ENCODE measurements around the gene CDON. TPM values are rescaled to one million over a fixed set of nuclear protein-coding genes. Genes with fewer than 3 reads are reported as not detected.
"Not testable (repeated sequence)": the region's sequence is repeated elsewhere in the genome, so short reads cannot be mapped to it uniquely, and the experiment has no call there.

The CDON gene
- total RNA-seq, 1 donor from 2014 or later, result 9.4 TPM

DNA sequence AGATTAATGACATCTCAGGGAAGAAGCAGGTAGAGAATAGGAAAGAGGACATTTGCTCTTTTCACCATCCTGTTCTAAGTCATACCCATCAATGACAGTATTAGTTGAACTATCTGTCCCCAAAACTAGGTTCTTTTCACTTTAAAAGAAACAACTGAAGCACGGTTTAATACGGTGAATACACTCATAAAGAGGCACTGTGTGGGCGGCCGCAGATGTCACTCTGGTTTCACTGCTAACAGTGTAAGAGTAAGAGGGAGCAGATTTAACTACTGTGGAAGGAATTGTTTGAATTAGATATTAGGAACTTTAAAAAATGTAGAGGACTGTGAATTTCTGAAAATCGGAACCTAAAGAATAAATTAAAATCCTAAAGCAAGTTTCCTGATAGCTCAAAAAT lies 67.4 kb downstream of the CDON start:
- no peak for DNase-seq (ENCODE audit: low read depth)

DNA sequence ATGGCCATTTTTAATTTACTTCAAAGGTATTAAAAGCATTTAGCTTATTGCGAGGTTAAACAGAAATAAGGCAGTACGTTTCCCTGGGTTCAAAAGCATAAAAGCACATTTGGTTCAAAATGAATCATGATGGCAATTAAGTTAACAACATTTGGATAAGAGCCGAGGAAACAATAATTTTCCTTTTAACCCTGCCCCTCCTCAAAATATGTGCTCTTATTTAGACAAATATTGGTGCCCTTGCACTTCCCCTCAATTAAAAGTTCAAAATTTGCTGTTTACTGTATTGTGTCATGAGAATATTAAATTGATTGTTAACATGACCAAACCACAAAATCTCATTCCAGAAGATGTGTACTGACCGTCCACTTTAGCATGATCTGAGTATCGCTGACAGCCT lies 68.2 kb downstream of the CDON start:
- DNase-seq (ENCODE audit: low read depth), result no peak

GRCh38 chr11:125992893-125993292 lies 69.8 kb downstream of the CDON start:
- DNase-seq (ENCODE audit: low read depth), result no peak

- DNase-seq (ENCODE audit: low read depth), result peak; percentile 57
Observed at GRCh38 chr11:125990244-125990643, 72.4 kb downstream of the CDON start.

DNA sequence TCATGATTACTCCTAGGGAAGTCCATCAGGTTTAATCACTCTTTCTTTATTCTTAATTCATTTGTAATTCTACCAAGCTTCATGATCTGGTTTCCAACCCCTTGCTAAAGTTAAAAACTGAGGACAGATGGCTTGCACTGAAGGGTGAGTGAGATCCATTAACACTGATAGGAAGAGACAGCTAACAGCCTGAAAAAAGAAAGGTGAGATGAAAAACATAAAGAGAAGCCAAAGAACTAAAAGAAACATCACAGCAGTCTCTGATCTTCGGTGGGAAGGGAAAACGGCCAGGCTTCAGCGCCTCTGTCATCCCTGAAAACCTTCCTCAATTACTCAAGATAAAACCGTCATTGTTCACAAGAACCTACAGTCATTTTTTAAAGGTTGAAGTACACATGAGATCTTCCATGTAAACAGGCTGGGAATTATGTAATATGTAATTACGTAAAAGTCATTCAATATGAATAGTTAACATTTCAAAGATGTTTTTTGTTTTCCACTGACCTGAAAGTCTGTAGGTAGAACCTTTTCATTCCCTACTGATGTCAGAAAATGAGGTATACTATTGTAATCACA lies 75.5 kb downstream of the CDON start:
- no peak for DNase-seq (ENCODE audit: low read depth)

- DNase-seq (ENCODE audit: low read depth), result not testable (repeated sequence)
Observed at GRCh38 chr11:125985956-125986355, 76.7 kb downstream of the CDON start.

DNA sequence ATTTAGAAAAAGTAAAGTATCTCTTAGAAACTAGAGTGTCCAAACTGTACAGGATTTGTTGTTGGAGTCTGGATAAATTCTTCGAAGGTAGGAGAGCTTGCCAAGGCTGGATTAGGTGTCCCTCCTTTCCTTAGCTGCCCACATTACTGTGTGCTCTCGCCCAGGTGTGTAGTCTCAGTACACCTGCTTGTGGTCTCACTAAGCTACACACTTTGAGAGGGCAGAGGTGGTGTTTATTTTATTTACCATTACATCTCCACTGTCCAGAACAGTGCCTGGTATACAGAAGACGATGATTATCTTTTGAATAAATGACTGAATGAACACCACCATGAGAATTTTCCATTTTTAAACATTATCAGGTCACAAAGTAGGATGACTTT lies 80.3 kb downstream of the CDON start:
- DNase-seq (ENCODE audit: low read depth), result no peak

GRCh38 chr11:125980436-125980835 lies 82.2 kb downstream of the CDON start:
- no peak for DNase-seq (ENCODE audit: low read depth)

DNA sequence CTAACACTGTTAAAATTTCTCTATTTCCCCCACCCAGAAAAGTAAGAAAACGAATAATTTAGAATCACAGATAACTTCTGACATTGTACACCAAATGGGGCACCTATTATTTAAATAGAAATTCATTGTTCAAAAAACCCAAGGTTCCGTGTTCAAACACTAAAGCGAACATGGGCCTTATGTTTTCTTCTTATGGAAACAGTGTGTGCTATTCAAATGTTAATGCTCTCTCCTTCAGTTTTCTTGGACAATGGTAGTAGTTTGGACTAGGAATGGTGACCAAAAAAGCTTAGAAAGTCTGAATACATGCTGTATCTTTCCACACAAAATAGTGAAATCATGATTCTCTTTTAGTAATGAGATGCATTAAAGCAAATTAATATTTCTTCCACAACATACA lies 83.2 kb downstream of the CDON start:
- DNase-seq (ENCODE audit: low read depth), result no peak

DNA sequence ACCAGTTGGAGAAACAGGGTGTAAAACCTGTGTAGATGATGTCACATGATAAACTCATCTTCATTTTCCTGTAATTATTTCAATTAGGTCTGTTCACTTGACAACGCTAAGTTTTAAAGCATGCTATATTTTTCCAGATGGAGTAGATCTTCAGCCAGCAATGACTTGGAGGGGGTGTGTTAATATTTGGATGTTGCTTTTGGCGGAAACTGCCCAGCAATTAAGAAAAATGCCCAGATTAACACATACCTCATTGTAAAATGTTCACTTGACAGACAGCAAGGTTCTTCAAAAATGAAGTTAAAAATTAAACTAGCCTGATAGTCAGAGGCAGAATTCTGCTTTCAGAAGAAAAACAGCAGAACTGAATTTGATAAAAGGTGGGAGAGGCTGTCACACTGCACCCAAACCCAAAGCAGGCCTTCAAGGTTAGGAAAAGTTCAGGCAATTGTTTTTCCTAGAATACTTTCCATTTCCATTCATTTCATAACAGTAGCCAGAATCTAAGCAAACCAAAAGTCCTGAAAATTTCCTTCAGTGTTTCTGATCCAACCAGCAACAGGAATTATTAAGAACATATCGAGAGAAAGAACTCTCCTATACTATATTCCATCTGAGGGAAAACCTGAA lies 83.8 kb downstream of the CDON start:
- DNase-seq (ENCODE audit: low read depth), result no peak

GRCh38 chr11:125978181-125978716 lies 84.4 kb downstream of the CDON start:
- no peak for DNase-seq (ENCODE audit: low read depth)

DNA sequence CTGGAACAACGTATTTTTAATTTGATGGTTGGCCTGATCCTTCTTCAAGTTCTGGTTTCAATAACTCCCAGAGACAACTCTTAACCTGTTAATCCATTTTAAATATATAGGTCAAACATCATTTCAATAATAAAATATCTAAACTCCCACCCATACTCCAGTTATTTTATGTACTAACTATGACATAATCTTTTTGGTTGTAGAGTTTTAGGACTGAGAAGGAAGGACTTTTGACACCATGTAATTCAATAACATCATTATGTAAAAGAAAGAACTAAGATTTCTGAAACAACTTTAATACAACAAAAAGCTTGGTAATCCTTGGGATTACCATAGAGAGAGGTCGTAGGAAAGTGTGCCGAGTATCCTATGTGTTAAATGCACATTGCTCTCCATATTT lies 85.3 kb downstream of the CDON start:
- DNase-seq (ENCODE audit: low read depth), result no peak

DNA sequence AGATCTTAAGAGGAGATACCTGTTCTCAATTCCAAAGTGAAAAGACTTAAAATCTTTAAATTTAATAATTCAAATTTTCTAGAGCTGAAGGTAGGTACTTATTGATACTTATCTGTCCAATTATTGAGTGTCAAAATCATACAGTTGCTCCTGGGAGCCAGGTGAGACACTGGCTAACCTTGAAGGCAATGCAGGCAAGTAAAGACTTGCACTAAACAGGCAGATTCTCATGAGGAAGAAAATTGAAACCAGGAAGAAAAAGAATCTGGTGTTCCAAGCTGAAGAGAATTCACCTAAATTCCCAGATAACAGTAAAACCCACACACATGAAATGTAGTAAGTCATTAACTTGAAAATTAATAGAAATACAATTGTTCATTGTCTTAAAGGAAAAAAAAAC lies 86.5 kb downstream of the CDON start:
- DNase-seq (ENCODE audit: low read depth), result no peak

DNA sequence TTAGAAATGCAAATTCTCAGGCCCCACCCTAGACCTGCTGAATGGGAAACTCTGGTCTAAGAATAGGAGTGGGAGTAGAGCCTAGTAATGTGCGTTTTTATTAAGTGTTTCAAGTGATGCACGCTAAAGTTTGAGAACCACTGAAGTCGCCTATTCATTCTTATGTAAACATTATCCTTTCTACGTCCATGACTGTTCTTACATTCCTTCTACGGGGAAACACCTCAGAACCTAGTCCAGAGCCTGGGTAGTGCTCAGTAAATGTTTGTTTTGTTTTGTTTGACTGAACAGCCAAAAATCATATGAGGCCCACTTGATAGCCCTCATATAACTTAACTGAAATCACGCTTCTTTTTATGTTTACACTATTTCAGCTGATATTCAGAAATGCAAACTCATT lies 87.0 kb downstream of the CDON start:
- no peak for DNase-seq (ENCODE audit: low read depth)

- DNase-seq (ENCODE audit: low read depth), result no peak
Observed at GRCh38 chr11:125974284-125974683, 88.4 kb downstream of the CDON start.

GRCh38 chr11:125971618-125972017 lies 91.0 kb downstream of the CDON start:
- no peak for DNase-seq (ENCODE audit: low read depth)

- DNase-seq (ENCODE audit: low read depth), result no peak
Observed at GRCh38 chr11:125968354-125968753, 94.3 kb downstream of the CDON start.

DNA sequence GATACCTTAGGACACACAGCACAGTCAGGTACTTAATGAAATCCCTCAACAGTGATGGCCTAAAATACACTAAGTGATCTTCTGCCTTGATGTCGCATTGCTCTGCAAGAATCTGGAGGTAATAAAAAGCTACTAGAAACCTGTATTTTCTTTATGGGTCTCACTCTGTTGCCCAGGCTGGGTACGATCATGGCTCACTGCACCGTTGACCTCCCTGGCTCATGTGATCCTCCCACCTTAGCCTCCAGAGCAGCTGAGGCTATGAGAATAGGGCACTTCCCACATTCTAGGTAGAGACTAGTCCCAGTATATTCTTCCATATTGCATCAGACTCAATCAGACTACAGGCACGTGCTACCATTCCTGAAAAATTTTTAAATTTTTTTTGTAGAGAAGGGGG lies 95.2 kb downstream of the CDON start:
- DNase-seq (ENCODE audit: low read depth), result no peak

GRCh38 chr11:125960771-125961170 lies 101.9 kb downstream of the CDON start:
- DNase-seq (ENCODE audit: low read depth), result no peak

DNA sequence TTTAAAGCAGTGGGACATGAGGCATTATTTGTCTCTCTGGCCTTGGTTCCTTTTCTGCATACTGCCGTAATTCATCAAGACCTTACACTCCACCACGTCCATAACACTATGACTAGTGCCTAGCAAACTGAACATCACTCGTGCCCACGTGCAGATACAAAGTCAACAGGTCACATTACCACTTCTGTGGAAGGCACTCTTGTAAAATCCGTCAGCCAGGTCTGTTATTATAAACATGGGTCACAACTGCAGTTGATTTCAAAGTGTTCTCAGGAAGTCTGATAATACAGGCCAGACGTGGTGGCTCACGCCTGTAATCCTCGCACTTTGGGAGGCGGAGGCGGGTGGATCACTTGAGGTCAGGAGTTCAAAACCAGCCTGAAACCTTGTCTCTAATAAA lies 102.7 kb downstream of the CDON start:
- DNase-seq (ENCODE audit: low read depth), result no peak

GRCh38 chr11:125959511-125959910 lies 103.2 kb downstream of the CDON start:
- DNase-seq (ENCODE audit: low read depth), result no peak

DNA sequence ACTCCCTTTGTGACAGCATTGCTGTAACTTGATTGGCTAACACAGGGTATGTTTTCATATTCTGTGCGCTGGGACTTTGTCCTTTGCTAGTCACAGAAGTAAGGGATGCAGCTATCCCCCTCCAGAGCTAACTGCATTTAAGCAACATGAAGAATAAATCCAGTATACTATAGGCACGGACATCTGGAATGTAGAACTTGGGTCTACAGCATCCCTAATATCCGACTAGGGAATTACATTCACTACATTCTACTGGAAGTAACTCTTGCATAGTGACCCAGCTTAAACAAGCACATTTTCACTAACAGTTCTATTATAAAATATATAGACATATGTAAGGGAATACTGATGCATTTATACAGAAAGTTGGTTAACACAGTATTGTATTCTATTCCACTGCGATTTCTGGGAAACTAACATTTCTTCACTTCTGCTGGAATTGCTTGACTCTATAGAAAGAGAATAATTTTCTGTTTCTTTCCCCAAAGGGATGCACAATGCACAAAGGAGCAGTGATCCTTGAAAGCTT lies 103.7 kb downstream of the CDON start:
- DNase-seq (ENCODE audit: low read depth), result no peak

DNA sequence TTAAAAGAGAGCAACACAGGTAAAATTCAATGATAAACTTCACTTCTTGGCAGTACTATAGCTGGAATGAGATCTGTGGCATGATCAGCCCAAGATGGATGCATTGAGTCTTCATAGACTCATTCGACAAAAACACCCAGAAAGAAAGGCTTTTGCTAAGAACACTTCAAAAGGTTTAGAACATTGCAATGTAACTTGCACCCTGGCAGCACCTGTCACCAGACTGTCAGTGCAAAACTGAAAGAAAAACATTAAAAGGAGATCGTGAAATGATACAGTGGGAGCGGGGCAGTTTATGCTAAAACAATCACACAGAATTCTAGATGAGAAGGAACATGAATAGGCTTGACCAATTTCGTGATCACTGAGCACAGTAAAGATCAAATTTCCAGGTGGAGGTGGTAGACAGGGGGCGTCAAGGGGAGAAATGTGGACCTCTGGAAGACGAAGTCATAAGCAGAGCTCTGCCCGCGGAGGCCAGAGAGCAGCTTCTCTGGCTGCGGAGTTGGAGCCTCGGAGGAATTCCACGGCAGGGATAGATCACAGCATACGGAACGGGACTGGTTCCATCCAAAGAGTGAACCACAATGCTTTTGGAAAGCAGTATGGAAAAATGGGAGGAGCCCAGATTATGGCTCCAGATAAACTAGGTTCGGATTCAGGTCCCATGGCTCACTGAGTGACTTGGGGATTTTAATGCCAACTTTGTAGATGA lies 104.9 kb downstream of the CDON start:
- DNase-seq (ENCODE audit: low read depth), result no peak
